ENCODE results near the gene SGTA. TPM values are rescaled to one million over a fixed set of nuclear protein-coding genes. Genes with fewer than 3 reads are reported as not detected.

The SGTA gene
- total and polyA plus RNA-seq, 2 donors from 2014 or later: 50.4 to 66.2 TPM

DNA sequence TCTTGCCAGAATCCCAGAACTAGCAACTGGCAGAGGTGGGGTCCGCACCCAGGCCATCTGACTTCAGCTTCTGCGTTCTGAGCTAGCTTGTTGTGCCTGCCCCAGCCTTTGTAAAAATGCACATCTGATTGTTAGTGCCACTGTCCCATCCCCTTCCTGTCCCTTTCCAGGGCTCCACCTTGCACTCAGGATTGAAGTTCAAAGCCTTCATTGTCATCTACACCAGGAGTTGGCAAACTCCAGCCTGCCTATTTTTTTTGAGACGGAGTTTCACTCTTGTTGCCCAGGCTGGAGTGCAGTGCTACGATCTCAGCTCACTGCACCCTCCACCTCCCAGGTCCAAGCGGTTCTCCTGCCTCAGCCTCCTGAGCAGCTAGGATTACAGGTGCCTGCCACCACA, 5.2 kb upstream of the SGTA start:
- DNase-seq (no peak), FAIRE-seq (no peak)
- intact Hi-C loops (cut with DNase I): no loop called here
- H3K9me3 ChIP-seq (ENCODE audit: control insufficient read depth in 2 of 3, insufficient read depth in 1 of 3, low read length in 3 of 3): no peaks in the 10 kb centered on the region
- no peak overlapping the region for H3K27ac ChIP-seq (ENCODE audit: low read depth in 2 of 2, low read length in 2 of 2)
- no peak overlapping the region for H3K9ac ChIP-seq (ENCODE audit: low read length in 3 of 3)
- peaks cover 0 to 10% (median 6%) of the 10 kb centered on the region in 3 donors for H3K4me1 ChIP-seq (ENCODE audit: control insufficient read depth in 2 of 3, insufficient read depth in 2 of 3, low read depth in 1 of 3, low read length in 3 of 3)
- no peaks in the 10 kb centered on the region for H3K27me3 ChIP-seq (ENCODE audit: control insufficient read depth, insufficient read depth, low read length)
- TF ChIP-seq, protein P1, sequence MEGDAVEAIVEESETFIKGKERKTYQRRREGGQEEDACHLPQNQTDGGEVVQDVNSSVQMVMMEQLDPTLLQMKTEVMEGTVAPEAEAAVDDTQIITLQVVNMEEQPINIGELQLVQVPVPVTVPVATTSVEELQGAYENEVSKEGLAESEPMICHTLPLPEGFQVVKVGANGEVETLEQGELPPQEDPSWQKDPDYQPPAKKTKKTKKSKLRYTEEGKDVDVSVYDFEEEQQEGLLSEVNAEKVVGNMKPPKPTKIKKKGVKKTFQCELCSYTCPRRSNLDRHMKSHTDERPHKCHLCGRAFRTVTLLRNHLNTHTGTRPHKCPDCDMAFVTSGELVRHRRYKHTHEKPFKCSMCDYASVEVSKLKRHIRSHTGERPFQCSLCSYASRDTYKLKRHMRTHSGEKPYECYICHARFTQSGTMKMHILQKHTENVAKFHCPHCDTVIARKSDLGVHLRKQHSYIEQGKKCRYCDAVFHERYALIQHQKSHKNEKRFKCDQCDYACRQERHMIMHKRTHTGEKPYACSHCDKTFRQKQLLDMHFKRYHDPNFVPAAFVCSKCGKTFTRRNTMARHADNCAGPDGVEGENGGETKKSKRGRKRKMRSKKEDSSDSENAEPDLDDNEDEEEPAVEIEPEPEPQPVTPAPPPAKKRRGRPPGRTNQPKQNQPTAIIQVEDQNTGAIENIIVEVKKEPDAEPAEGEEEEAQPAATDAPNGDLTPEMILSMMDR (IDR thresholded peaks at IDR 0.05; ENCODE audit: borderline replicate concordance, extremely low read depth, insufficient read depth): no peak
- no peak overlapping the region for H3K4me3 ChIP-seq (ENCODE audit: low read length in 3 of 3)
- H3K36me3 ChIP-seq (ENCODE audit: control insufficient read depth in 2 of 3, insufficient read depth in 3 of 3, low read length in 3 of 3): no peaks in the 10 kb centered on the region

- Histone ChIP-seq H3K27me3 (ENCODE audit: control insufficient read depth, insufficient read depth, low read length) (no peaks in the 10 kb centered on the region), H3K4me1 (ENCODE audit: control insufficient read depth in 2 of 3, insufficient read depth in 2 of 3, low read depth in 1 of 3, low read length in 3 of 3) (peaks cover 0 to 12% (median 7%) of the 10 kb centered on the region in 3 donors), H3K9me3 (ENCODE audit: control insufficient read depth in 2 of 3, insufficient read depth in 1 of 3, low read length in 3 of 3) (no peaks in the 10 kb centered on the region), H3K9ac (ENCODE audit: low read length in 3 of 3) (no peak overlapping the region), H3K4me3 (ENCODE audit: low read length in 3 of 3) (no peak overlapping the region), H3K27ac (ENCODE audit: low read depth in 2 of 2, low read length in 2 of 2) (no peak overlapping the region), H3K36me3 (ENCODE audit: control insufficient read depth in 2 of 3, insufficient read depth in 3 of 3, low read length in 3 of 3) (no peaks in the 10 kb centered on the region)
- DNase-seq (no peak), FAIRE-seq (no peak)
- TF ChIP-seq, protein P1 (IDR thresholded peaks at IDR 0.05; ENCODE audit: borderline replicate concordance, extremely low read depth, insufficient read depth): no peak
- intact Hi-C loops (cut with DNase I): no loop called here
Observed at GRCh38 chr19:2787115-2787514, 4.0 kb upstream of the SGTA start.

DNA sequence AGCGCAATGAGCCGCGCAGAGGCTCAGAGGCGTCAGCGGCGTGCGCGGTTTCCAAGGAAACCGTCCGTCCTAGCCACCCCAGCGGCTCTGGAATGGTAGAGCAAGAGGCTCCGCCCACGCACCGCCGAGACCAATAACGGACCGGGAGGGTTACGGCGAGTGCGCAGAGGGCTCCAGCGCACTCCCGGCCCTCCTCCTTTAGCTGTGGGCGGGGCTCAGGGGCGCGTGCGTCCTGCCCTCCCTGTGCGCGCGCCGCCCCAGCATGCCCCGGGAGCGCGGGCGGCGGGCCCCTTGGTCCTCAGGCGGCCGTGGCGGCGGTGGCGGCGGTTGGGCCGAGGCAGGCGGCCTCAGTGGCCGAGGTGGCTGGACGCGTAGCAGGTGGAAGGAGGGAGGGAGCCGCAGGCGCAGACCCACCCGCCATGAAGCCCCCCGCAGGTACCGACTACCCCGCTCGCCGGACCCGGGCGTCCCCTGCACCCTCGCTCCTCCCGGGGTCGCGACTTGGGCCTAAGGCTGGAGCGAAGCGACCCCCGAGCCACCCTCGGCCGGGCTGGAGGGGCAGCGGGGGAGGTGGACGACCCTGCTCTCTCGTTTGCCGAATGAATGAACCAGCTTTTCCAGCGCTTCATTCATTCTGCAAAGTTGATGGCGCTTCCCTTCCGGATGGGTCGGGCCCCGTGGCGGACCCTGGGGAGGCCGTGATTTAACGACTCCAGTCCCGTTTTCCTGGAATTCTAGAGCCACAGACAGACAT, 2.3 kb upstream of the SGTA start, which contains the start of gene THOP1:
Gene THOP1, plus strand, starts transcription at position 260 of the 754 bp plus-strand sequence. Its CDS starts 160 bp downstream, at position 420.
- TF ChIP-seq, protein P1 (IDR thresholded peaks at IDR 0.05; ENCODE audit: borderline replicate concordance, extremely low read depth, insufficient read depth): no peak
- intact Hi-C loops (cut with DNase I): no loop called here

More for the DNA sequence above, 2.3 kb upstream of the SGTA start, which contains the start of gene THOP1:
- Histone ChIP-seq H3K4me3 (ENCODE audit: low read length in 3 of 3) (peak within 1 kb of the TSS; percentile 58 to 78 (median 65)), H3K9me3 (ENCODE audit: control insufficient read depth in 2 of 3, insufficient read depth in 1 of 3, low read length in 3 of 3) (no peaks in the 10 kb centered on the region), H3K9ac (ENCODE audit: low read length in 3 of 3) (peak within 1 kb of the TSS; percentile 32 to 77 (median 44)), H3K27ac (ENCODE audit: low read depth in 2 of 2, low read length in 2 of 2) (peak within 1 kb of the TSS; percentile 69 to 84), H3K36me3 (ENCODE audit: control insufficient read depth in 2 of 3, insufficient read depth in 3 of 3, low read length in 3 of 3) (no peaks in the 10 kb centered on the region), H3K27me3 (ENCODE audit: control insufficient read depth, insufficient read depth, low read length) (no peaks in the 10 kb centered on the region), H3K4me1 (ENCODE audit: control insufficient read depth in 2 of 3, insufficient read depth in 2 of 3, low read depth in 1 of 3, low read length in 3 of 3) (peaks cover 0 to 21% (median 15%) of the 10 kb centered on the region in 3 donors)
- FAIRE-seq (peak; percentile 68), DNase-seq (peak; percentile 99 to 100 (median 100))

Data from kidney (tissue), 14 donors.